GM12878 (cell line): ENCODE results near the gene FZR1. TPM values are rescaled to one million over a fixed set of nuclear protein-coding genes. Genes with fewer than 3 reads are reported as not detected.

Experiments
- ATAC-seq: fragments of 200-7000 bp; cut with Tn5 transposase; 3 replicates; pipeline ENCODE4 v1.9.1; 2020; ENCODE audit warnings: mild to moderate bottlenecking, moderate library complexity
- BruUV-seq: library from RNA; stranded (reverse); fragments of 400-500 nt; replicated peaks from 2 replicates; lab custom pipeline; 2021; lab: Mats Ljungman, UMichigan
- CTCF ChIA-PET: fragments of 300-600 bp; sonication (Branson Sonifier 250); formaldehyde crosslinking; extraction: SDS; loops from one replicate; lab custom pipeline; 2021; ENCODE audit warnings: inconsistent platforms; lab: Yijun Ruan, JAX
- POLR2A ChIA-PET: fragments of 350-600 bp; formaldehyde crosslinking; extraction: SDS; loops from one replicate; lab custom pipeline; 2021; ENCODE audit warnings: inconsistent platforms; lab: Charles Lee
- RAD21 ChIA-PET: fragments of 300-600 bp; sonication (Branson Sonifier 250); formaldehyde crosslinking; loops from one replicate; lab custom pipeline; 2023; ENCODE audit warnings: antibody characterized with exemption; ENCODE audit not compliant: unreplicated experiment; lab: Charles Lee
- SMC1A ChIA-PET: fragments of 300-600 bp; sonication (Branson Sonifier 250); formaldehyde crosslinking; loops from one replicate; lab custom pipeline; 2023; ENCODE audit not compliant: unreplicated experiment, uncharacterized antibody; lab: Charles Lee
- DNase-seq: peaks from one replicate; pipeline ENCODE4 v3.0.0-alpha.2; 2011; ENCODE audit warnings: low read depth, low spot score
- FAIRE-seq: peaks from 3 replicates; lab custom pipeline; 2011; peaks lifted over from hg19 to GRCh38; lab: Jason Lieb, UNC
- H2AFZ ChIP-seq: 2 replicates; pipeline ENCODE4 v1.6.0; 2011; ENCODE audit warnings: low read depth, low read length, control low read depth; ENCODE audit not compliant: control insufficient read depth
- H3K27ac ChIP-seq: 2 replicates; pipeline ENCODE4 v1.5.1; 2011; ENCODE audit warnings: control low read depth; ENCODE audit not compliant: control insufficient read depth, insufficient read depth
- H3K27me3 ChIP-seq, 2 experiments: replicated peaks in 1 of 2; 2 replicates each; pipeline versions ENCODE4 v1.6.0 to v1.6.1; 2011; ENCODE audit warnings: low read length in 1 of 2; ENCODE audit not compliant: control insufficient read depth in 2 of 2, insufficient read depth in 2 of 2
- H3K36me3 ChIP-seq, 2 experiments: 2 replicates each; pipeline ENCODE4 v1.5.1; 2011; ENCODE audit warnings: low read length in 1 of 2; ENCODE audit not compliant: control insufficient read depth in 2 of 2, insufficient read depth in 2 of 2
- H3K4me1 ChIP-seq: 2 replicates; pipeline ENCODE4 v1.6.1; 2011; ENCODE audit warnings: mild to moderate bottlenecking, low read length, moderate library complexity, mixed read lengths; ENCODE audit not compliant: control insufficient read depth, insufficient read depth
- H3K4me2 ChIP-seq: 2 replicates; pipeline ENCODE4 v1.6.0; 2011; ENCODE audit warnings: control low read depth; ENCODE audit not compliant: control insufficient read depth, insufficient read depth
- H3K4me3 ChIP-seq: fragments of 200-600 bp; sonication (generic); 2 replicates; pipeline ENCODE4 v1.5.1; 2016
- H3K79me2 ChIP-seq: 2 replicates; pipeline ENCODE4 v1.6.0; 2011; ENCODE audit warnings: low read length; ENCODE audit not compliant: control insufficient read depth, insufficient read depth
- H3K9ac ChIP-seq: 2 replicates; pipeline ENCODE4 v1.8.0; 2011; ENCODE audit warnings: low read length, control low read depth, mixed read lengths; ENCODE audit not compliant: control insufficient read depth, insufficient read depth
- H3K9me3 ChIP-seq: replicated peaks from 3 replicates; pipeline ENCODE4 v1.5.1; 2011; ENCODE audit warnings: mild to moderate bottlenecking, low read length; ENCODE audit not compliant: control insufficient read depth, insufficient read depth
- H4K20me1 ChIP-seq: 2 replicates; pipeline ENCODE4 v1.6.0; 2011; ENCODE audit not compliant: control insufficient read depth, insufficient read depth
- E2F8 ChIP-seq: fragments of 450-650 bp; IDR thresholded peaks from 2 replicates; pipeline ENCODE4 v1.6.1; 2018; ENCODE audit warnings: mild to moderate bottlenecking, low read depth, moderate library complexity; ENCODE audit not compliant: partially characterized antibody
- ESRRA ChIP-seq: IDR thresholded peaks from 2 replicates; pipeline ENCODE4 v1.6.1; 2012; ENCODE audit warnings: mild to moderate bottlenecking, low read length, improper control_type of control experiment
- RAD51 ChIP-seq: fragments of 450-650 bp; IDR thresholded peaks from 2 replicates; pipeline ENCODE4 v1.6.1; 2016; ENCODE audit warnings: moderate library complexity, mild to moderate bottlenecking, inconsistent platforms
- SP1 ChIP-seq: IDR thresholded peaks from one replicate; pipeline ENCODE4 v1.6.1; 2011; ENCODE audit warnings: low read depth, low read length
- ZNF217 ChIP-seq: fragments of 450-650 bp; IDR thresholded peaks from 2 replicates; pipeline ENCODE4 v1.6.1; 2017; ENCODE audit warnings: antibody characterized with exemption, mild to moderate bottlenecking
- WGBS: methylation state at CpG from one replicate; pipeline ENCODE4 v1.1.6; 2016; ENCODE audit warnings: low lambda C conversion rate; ENCODE audit not compliant: insufficient replicate concordance, insufficient coverage; ENCODE audit errors: missing lambda C conversion rate; 5-methylcytosine and 5-hydroxymethylcytosine counted together
- in situ Hi-C: fragments of 300-500 bp; cut with MboI; formaldehyde crosslinking; loops from 9 replicates; pipeline ENCODE4 v1.14.3; 2018; ENCODE audit warnings: mixed read lengths
- intact Hi-C: fragments of 100-400 bp; cut with micrococcal nuclease; formaldehyde crosslinking; loops from one replicate; pipeline ENCODE4 v1.14.2; 2022; ENCODE audit not compliant: unreplicated experiment
- polyA plus RNA-seq, 11 experiments: library from polyadenylated mRNA; depleted of rRNA in 4 of 11; unstranded in 6 of 11; stranded (reverse) in 5 of 11; fragments of >200 nt; fragmentation: Nextera tagmentation in 4 of 11; fragmentation: Illumina TruSeq in 1 of 11; extraction: Ambion mirVana in 4 of 11; extraction: Trizol in 1 of 11; gene quantifications; 1 replicate in 1 of 11; 2 replicates in 10 of 11; pipeline versions ENCODE4 v1.2.1 to v1.2.3, GENCODE V29; 2011 to 2016; ENCODE audit warnings: inconsistent platforms in 2 of 11, missing spikeins in 2 of 11, low read depth in 1 of 11
- total RNA-seq, 4 experiments: library from RNA; depleted of rRNA in 3 of 4; stranded (reverse); fragments of >200 nt in 3 of 4; fragmentation: Illumina TruSeq in 1 of 4; extraction: Trizol in 1 of 4; gene quantifications; 2 replicates each; pipeline versions ENCODE4 v1.2.1 to v1.2.3, GENCODE V29; 2013 to 2021
- TF ChIP-seq, protein P1 (sequence below): IDR thresholded peaks from 2 replicates; pipeline ENCODE4 v1.6.1; 2012; ENCODE audit warnings: low read depth, low read length, improper control_type of control experiment
- TF ChIP-seq, protein P2 (sequence below): fragments of 450-650 bp; IDR thresholded peaks from 2 replicates; pipeline ENCODE4 v1.6.1; 2017; ENCODE audit warnings: mild to moderate bottlenecking, low read depth, inconsistent platforms; ENCODE audit not compliant: poor library complexity, severe bottlenecking

The FZR1 gene
- total and polyA plus RNA-seq, 10 of the 15 experiments (the other 5 are each of a cell fraction or from before 2014, with no cell fraction given), result 0.11 to 44.2 (median 29.3) TPM

- FAIRE-seq, result no peak
- in situ Hi-C loops, result no loop called here
- no peaks in the 10 kb centered on the region for H3K27me3 ChIP-seq
These were observed 42.2 kb upstream of the FZR1 start for GRCh38 chr19:3463714-3464586.

More at GRCh38 chr19:3463714-3464586, 42.2 kb upstream of the FZR1 start:
- WGBS, result 94% methylated on average over 30 of the region's 57 CpGs
- Histone ChIP-seq H3K79me2 (no peaks in the 10 kb centered on the region), H3K4me3 (no peak overlapping the region), H3K9ac (no peak overlapping the region), H2AFZ (no peak overlapping the region), H4K20me1 (no peaks in the 10 kb centered on the region), H3K4me2 (no peak overlapping the region), H3K9me3 (no peaks in the 10 kb centered on the region), H3K4me1 (no peaks in the 10 kb centered on the region), H3K36me3 (no peaks in the 10 kb centered on the region; a peak in 2 of 4 replicates), H3K27ac (no peak overlapping the region)
- DNase-seq (no peak), ATAC-seq (no peak)
- intact Hi-C loops, result no loop called here
- ChIA-PET POLR2A (no interaction called here), CTCF (no interaction called here), SMC1A (no interaction called here), RAD21 (no interaction called here)
- TF ChIP-seq ZNF217, result no peak
- TF ChIP-seq, protein P1, sequence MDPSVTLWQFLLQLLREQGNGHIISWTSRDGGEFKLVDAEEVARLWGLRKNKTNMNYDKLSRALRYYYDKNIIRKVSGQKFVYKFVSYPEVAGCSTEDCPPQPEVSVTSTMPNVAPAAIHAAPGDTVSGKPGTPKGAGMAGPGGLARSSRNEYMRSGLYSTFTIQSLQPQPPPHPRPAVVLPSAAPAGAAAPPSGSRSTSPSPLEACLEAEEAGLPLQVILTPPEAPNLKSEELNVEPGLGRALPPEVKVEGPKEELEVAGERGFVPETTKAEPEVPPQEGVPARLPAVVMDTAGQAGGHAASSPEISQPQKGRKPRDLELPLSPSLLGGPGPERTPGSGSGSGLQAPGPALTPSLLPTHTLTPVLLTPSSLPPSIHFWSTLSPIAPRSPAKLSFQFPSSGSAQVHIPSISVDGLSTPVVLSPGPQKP, result no peak
- TF ChIP-seq, protein P2, sequence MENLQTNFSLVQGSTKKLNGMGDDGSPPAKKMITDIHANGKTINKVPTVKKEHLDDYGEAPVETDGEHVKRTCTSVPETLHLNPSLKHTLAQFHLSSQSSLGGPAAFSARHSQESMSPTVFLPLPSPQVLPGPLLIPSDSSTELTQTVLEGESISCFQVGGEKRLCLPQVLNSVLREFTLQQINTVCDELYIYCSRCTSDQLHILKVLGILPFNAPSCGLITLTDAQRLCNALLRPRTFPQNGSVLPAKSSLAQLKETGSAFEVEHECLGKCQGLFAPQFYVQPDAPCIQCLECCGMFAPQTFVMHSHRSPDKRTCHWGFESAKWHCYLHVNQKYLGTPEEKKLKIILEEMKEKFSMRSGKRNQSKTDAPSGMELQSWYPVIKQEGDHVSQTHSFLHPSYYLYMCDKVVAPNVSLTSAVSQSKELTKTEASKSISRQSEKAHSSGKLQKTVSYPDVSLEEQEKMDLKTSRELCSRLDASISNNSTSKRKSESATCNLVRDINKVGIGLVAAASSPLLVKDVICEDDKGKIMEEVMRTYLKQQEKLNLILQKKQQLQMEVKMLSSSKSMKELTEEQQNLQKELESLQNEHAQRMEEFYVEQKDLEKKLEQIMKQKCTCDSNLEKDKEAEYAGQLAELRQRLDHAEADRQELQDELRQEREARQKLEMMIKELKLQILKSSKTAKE, result no peak
- TF ChIP-seq E2F8, result no peak
- TF ChIP-seq RAD51, result no peak
- no peak for TF ChIP-seq ESRRA
- no peak for TF ChIP-seq SP1
- no TSS peak for BruUV-seq
